ENCODE data around the gene ATG4B. TPM values are rescaled to one million over a fixed set of nuclear protein-coding genes. Genes with fewer than 3 reads are reported as not detected.
"Not testable (repeated sequence)": the region's sequence is repeated elsewhere in the genome, so short reads cannot be mapped to it uniquely, and the experiment has no call there.

Gene ATG4B
- total RNA-seq, 3 donors from 2014 or later (not counting 1 experiment from before 2014, with no cell fraction given), result 106 to 171 (median 139) TPM

GRCh38 chr2:241660593-241661213 lies 23.2 kb downstream of the ATG4B start:
- no peaks in the 10 kb centered on the region for H3K9me3 ChIP-seq (ENCODE audit: control insufficient read depth, insufficient read depth, low read length)
- DNase-seq (no peak), ATAC-seq (no peak)
- no peak overlapping the region for H3K27ac ChIP-seq (ENCODE audit: low read length)
- no peak overlapping the region for H3K4me3 ChIP-seq (ENCODE audit: low read length)
- H3K27me3 ChIP-seq (ENCODE audit: control insufficient read depth, insufficient read depth, low read length), result no peaks in the 10 kb centered on the region
- no peaks in the 10 kb centered on the region for H3K36me3 Mint-ChIP-seq
- peaks cover 6 to 7% of the 10 kb centered on the region in 2 donors for H3K4me1 Mint-ChIP-seq
- no peaks in the 10 kb centered on the region for H3K9me3 Mint-ChIP-seq
- intact Hi-C loops (cut with micrococcal nuclease), result no loop called here
- TF ChIP-seq CTCF (IDR thresholded peaks at IDR 0.05), result no peak
- H3K4me3 Mint-ChIP-seq, result no peak overlapping the region
- no peaks in the 10 kb centered on the region for H3K27me3 Mint-ChIP-seq (ENCODE audit: low read depth in 2 of 2)
- H3K4me1 ChIP-seq (ENCODE audit: control insufficient read depth, insufficient read depth, low read length), result peaks cover 5% of the 10 kb centered on the region
- no peak overlapping the region for H3K27ac Mint-ChIP-seq
- WGBS (ENCODE audit: insufficient coverage), result 98% methylated on average over 14 of the region's 14 CpGs
- H3K36me3 ChIP-seq (ENCODE audit: control insufficient read depth, insufficient read depth, low read length), result peaks cover 34% of the 10 kb centered on the region

- peaks cover 29% of the 10 kb centered on the region for H3K36me3 ChIP-seq (ENCODE audit: control insufficient read depth, insufficient read depth, low read length)
- H3K9me3 ChIP-seq (ENCODE audit: control insufficient read depth, insufficient read depth, low read length); H3K9me3 Mint-ChIP-seq; H3K27me3 Mint-ChIP-seq (ENCODE audit: low read depth in 2 of 2); ATAC-seq; intact Hi-C loops (cut with micrococcal nuclease); H3K4me3 ChIP-seq (ENCODE audit: low read length); DNase-seq; H3K4me1 ChIP-seq (ENCODE audit: control insufficient read depth, insufficient read depth, low read length); H3K4me3 Mint-ChIP-seq; H3K27me3 ChIP-seq (ENCODE audit: control insufficient read depth, insufficient read depth, low read length); H3K27ac Mint-ChIP-seq; H3K4me1 Mint-ChIP-seq; H3K36me3 Mint-ChIP-seq; H3K27ac ChIP-seq (ENCODE audit: low read length): not testable (repeated sequence)
- 97% methylated on average over 24 of the region's 24 CpGs for WGBS (ENCODE audit: insufficient coverage)
Observed at GRCh38 chr2:241662731-241663130, 25.2 kb downstream of the ATG4B start.

GRCh38 chr2:241665731-241666440 lies 28.4 kb downstream of the ATG4B start:
- no peak overlapping the region for H3K4me3 Mint-ChIP-seq
- Histone ChIP-seq H3K27ac (ENCODE audit: low read length) (no peak overlapping the region), H3K27me3 (ENCODE audit: control insufficient read depth, insufficient read depth, low read length) (no peaks in the 10 kb centered on the region), H3K36me3 (ENCODE audit: control insufficient read depth, insufficient read depth, low read length) (peaks cover 31% of the 10 kb centered on the region), H3K4me1 (ENCODE audit: control insufficient read depth, insufficient read depth, low read length) (peaks cover 5% of the 10 kb centered on the region), H3K9me3 (ENCODE audit: control insufficient read depth, insufficient read depth, low read length) (no peaks in the 10 kb centered on the region), H3K4me3 (ENCODE audit: low read length) (no peak overlapping the region)
- H3K27ac Mint-ChIP-seq, result peak overlapping the region in 1 of 2 donors; percentile 81
- TF ChIP-seq CTCF (IDR thresholded peaks at IDR 0.05), result no peak
- DNase-seq (no peak), ATAC-seq (no peak)
- intact Hi-C loops (cut with micrococcal nuclease), result no loop called here
- no peaks in the 10 kb centered on the region for H3K36me3 Mint-ChIP-seq
- no peaks in the 10 kb centered on the region for H3K27me3 Mint-ChIP-seq (ENCODE audit: low read depth in 2 of 2)
- 95% methylated on average over 23 of the region's 23 CpGs for WGBS (ENCODE audit: insufficient coverage)
- H3K4me1 Mint-ChIP-seq, result peaks cover 6 to 9% of the 10 kb centered on the region in 2 donors
- H3K9me3 Mint-ChIP-seq, result no peaks in the 10 kb centered on the region

GRCh38 chr2:241666627-241667400 lies 29.3 kb downstream of the ATG4B start:
- H3K4me1 ChIP-seq (ENCODE audit: control insufficient read depth, insufficient read depth, low read length), result peaks cover 5% of the 10 kb centered on the region
- no peaks in the 10 kb centered on the region for H3K27me3 Mint-ChIP-seq (ENCODE audit: low read depth in 2 of 2)
- TF ChIP-seq CTCF (IDR thresholded peaks at IDR 0.05), result no peak
- no peaks in the 10 kb centered on the region for H3K9me3 Mint-ChIP-seq
- H3K4me3 Mint-ChIP-seq, result no peak overlapping the region
- H3K27me3 ChIP-seq (ENCODE audit: control insufficient read depth, insufficient read depth, low read length), result no peaks in the 10 kb centered on the region
- no peak for DNase-seq
- no peaks in the 10 kb centered on the region for H3K36me3 Mint-ChIP-seq
- intact Hi-C loops (cut with micrococcal nuclease), result no loop called here
- no peak overlapping the region for H3K4me3 ChIP-seq (ENCODE audit: low read length)
- no peak for ATAC-seq
- H3K4me1 Mint-ChIP-seq, result peaks cover 6 to 9% of the 10 kb centered on the region in 2 donors
- no peak overlapping the region for H3K27ac ChIP-seq (ENCODE audit: low read length)
- no peak overlapping the region for H3K27ac Mint-ChIP-seq
- H3K9me3 ChIP-seq (ENCODE audit: control insufficient read depth, insufficient read depth, low read length), result no peaks in the 10 kb centered on the region
- H3K36me3 ChIP-seq (ENCODE audit: control insufficient read depth, insufficient read depth, low read length), result peaks cover 37% of the 10 kb centered on the region
- 95% methylated on average over 42 of the region's 42 CpGs for WGBS (ENCODE audit: insufficient coverage)

Data from natural killer cell (primary cell).